BLaER1 treated with 17β-estradiol and CSF1 and Interleukin-3, amounts not matched to agents 10 nM and 100 nM (cell line): ENCODE measurements around the gene ANO6.
A peak's percentile ranks its signal among the peaks of the same experiment; 100 is the strongest.
"Not testable (repeated sequence)": the region's sequence is repeated elsewhere in the genome, so short reads cannot be mapped to it uniquely, and the experiment has no call there.

Experiments
- H3K27ac ChIP-seq, 11 experiments: shearing (Covaris generic); formaldehyde crosslinking; 2 replicates each; pipeline ENCODE4 v1.8.1; 2022
- H3K27me3 ChIP-seq, 11 experiments: shearing (Covaris generic); formaldehyde crosslinking; 2 replicates each; pipeline ENCODE4 v1.8.1; 2022
- H3K36me3 ChIP-seq, 11 experiments: shearing (Covaris generic); formaldehyde crosslinking; 2 replicates each; pipeline ENCODE4 v1.8.1; 2022
- H3K4me1 ChIP-seq, 10 experiments: shearing (Covaris generic); formaldehyde crosslinking; 2 replicates each; pipeline ENCODE4 v1.8.1; 2022
- H3K4me2 ChIP-seq, 11 experiments: shearing (Covaris generic); formaldehyde crosslinking; 2 replicates each; pipeline ENCODE4 v1.8.1; 2022
- H3K4me3 ChIP-seq, 10 experiments: shearing (Covaris generic); formaldehyde crosslinking; 2 replicates each; pipeline ENCODE4 v1.8.1; 2022
- H3K9ac ChIP-seq, 11 experiments: shearing (Covaris generic); formaldehyde crosslinking; 2 replicates each; pipeline ENCODE4 v1.8.1; 2022
- H3K9me3 ChIP-seq, 11 experiments: shearing (Covaris generic); formaldehyde crosslinking; replicated peaks in 1 of 11; 2 replicates each; pipeline ENCODE4 v1.8.1; 2022
- H4K20me1 ChIP-seq, 11 experiments: shearing (Covaris generic); formaldehyde crosslinking; 2 replicates each; pipeline ENCODE4 v1.8.1; 2022
- Cebpa-rat ChIP-seq, 11 experiments: shearing (Covaris generic); IDR thresholded peaks; 2 replicates each; pipeline ENCODE4 v1.8.1; 2022

ANO6 gene, protein sequence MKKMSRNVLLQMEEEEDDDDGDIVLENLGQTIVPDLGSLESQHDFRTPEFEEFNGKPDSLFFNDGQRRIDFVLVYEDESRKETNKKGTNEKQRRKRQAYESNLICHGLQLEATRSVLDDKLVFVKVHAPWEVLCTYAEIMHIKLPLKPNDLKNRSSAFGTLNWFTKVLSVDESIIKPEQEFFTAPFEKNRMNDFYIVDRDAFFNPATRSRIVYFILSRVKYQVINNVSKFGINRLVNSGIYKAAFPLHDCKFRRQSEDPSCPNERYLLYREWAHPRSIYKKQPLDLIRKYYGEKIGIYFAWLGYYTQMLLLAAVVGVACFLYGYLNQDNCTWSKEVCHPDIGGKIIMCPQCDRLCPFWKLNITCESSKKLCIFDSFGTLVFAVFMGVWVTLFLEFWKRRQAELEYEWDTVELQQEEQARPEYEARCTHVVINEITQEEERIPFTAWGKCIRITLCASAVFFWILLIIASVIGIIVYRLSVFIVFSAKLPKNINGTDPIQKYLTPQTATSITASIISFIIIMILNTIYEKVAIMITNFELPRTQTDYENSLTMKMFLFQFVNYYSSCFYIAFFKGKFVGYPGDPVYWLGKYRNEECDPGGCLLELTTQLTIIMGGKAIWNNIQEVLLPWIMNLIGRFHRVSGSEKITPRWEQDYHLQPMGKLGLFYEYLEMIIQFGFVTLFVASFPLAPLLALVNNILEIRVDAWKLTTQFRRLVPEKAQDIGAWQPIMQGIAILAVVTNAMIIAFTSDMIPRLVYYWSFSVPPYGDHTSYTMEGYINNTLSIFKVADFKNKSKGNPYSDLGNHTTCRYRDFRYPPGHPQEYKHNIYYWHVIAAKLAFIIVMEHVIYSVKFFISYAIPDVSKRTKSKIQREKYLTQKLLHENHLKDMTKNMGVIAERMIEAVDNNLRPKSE

GRCh38 chr12:45215419-45216229 is at the start of gene ANO6:
ANO6 (plus strand) TSS chr12:45216095; CDS start chr12:45216322, 227 bp downstream.
- Histone ChIP-seq H3K4me3 (peak within 1 kb of the TSS; percentile 76 to 98 (median 94)), H3K27ac (peak within 1 kb of the TSS; percentile 71 to 92 (median 88))

DNA sequence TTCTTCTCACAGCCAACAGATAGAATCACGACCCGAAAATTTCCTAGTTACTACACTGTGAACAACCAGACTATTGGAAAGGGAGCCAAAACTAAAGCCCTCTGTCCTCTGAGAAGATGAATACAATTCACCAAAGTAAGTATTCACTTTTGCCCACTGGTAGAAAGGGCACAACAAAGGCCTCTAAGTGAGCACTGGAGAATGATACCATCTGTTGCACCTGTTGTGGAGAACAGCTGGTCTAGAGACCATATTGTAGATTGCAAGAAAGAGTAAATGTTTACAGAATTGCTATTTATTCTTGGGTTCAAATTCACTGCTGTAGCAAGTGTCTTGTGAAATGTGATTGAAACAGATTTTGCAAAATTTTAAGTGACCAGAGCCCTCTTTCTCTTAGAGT is 46.9 kb upstream of the ANO6 start:
- Histone ChIP-seq H3K36me3 (peaks cover 0 to under 1% (median 0%) of the 10 kb centered on the region in 11 experiments; a peak in 1 of 22 replicates), H3K4me1 (no peaks in the 10 kb centered on the region), H3K27ac (no peak overlapping the region), H3K9ac (no peak overlapping the region), H3K9me3 (no peaks in the 10 kb centered on the region), H3K4me2 (no peak overlapping the region), H3K27me3 (no peaks in the 10 kb centered on the region), H3K4me3 (no peak overlapping the region), H4K20me1 (no peaks in the 10 kb centered on the region)
- no peak for TF ChIP-seq Cebpa-rat (IDR thresholded peaks at IDR 0.05)

More at GRCh38 chr12:45215419-45216229, at the start of gene ANO6:
- H3K27me3 ChIP-seq, result no peaks in the 10 kb centered on the region
- peaks cover 26 to 39% (median 35%) of the 10 kb centered on the region in 11 experiments; a peak in 20 of 22 replicates for H4K20me1 ChIP-seq
- H3K36me3 ChIP-seq, result peaks cover 0 to 3% (median 0%) of the 10 kb centered on the region in 11 experiments; a peak in 1 of 22 replicates
- H3K4me2 ChIP-seq, result peak within 1 kb of the TSS; percentile 82 to 95 (median 92)
- peaks cover 32 to 50% (median 44%) of the 10 kb centered on the region in 10 experiments for H3K4me1 ChIP-seq
- no peak for TF ChIP-seq Cebpa-rat (IDR thresholded peaks at IDR 0.05)
- H3K9ac ChIP-seq, result peak within 1 kb of the TSS; percentile 87 to 96 (median 91)
- H3K9me3 ChIP-seq, result no peaks in the 10 kb centered on the region

DNA sequence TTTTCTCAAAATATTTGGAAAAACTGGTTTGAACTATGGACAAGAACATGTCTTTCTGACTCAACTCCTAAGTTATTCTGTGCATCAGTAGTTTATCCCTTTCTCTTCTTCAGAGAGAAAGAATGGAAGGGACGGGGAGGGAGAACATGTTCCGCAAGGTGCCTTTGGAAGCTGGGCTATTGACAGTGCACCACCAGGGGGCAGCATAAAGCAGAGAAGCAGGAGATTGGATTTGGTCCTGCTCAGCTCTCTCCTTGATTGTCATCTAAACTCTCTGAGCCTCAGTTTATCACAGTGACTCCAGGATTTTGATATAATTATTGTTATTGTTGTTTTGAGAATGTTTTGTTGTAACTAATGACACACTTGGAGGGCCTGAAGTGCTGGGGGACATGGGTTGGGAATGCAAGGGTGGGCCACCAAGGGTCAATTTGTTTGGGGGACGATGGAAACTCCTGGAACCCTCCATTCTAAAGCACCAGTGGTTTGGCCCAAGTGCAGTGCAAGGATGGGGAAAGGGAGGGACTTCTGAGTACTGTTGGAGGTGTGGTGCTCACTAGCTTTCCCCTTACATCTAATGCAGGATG is 45.3 kb upstream of the ANO6 start:
- Histone ChIP-seq H3K36me3 (peaks cover 6 to 16% (median 13%) of the 10 kb centered on the region in 11 experiments; a peak in 20 of 22 replicates), H4K20me1 (no peaks in the 10 kb centered on the region), H3K4me3 (no peak overlapping the region), H3K4me2 (no peak overlapping the region), H3K27me3 (no peaks in the 10 kb centered on the region), H3K9ac (no peak overlapping the region), H3K27ac (no peak overlapping the region), H3K4me1 (no peaks in the 10 kb centered on the region), H3K9me3 (peaks cover 4 to 12% (median 7%) of the 10 kb centered on the region in 11 experiments; a peak in 20 of 22 replicates)
- no peak for TF ChIP-seq Cebpa-rat (IDR thresholded peaks at IDR 0.05)

DNA sequence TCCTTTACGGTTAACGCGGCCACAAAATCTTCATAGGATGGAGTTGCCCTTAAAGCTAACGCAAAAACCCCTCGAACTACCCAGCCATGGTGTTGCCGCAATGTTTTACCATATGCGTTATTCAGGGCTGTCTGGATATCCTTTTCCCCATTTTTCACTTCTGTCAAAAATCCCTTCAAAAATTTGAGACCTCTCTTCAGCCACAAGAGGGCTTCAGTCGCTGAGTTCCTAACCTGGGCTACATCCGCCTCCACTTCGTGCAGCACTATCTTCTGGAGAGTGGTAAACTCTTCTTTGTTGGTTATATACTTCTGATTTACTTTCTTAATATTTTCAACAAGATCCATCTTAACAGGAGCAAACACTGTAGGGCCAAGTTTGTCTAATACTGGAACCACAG is 42.6 kb upstream of the ANO6 start:
- H3K4me3 ChIP-seq, H3K27ac ChIP-seq, H3K4me2 ChIP-seq, H3K4me1 ChIP-seq, H3K27me3 ChIP-seq, H4K20me1 ChIP-seq, H3K9ac ChIP-seq: not testable (repeated sequence)
- peaks cover 30 to 39% (median 35%) of the 10 kb centered on the region in 11 experiments for H3K9me3 ChIP-seq
- peaks cover 22 to 42% (median 31%) of the 10 kb centered on the region in 11 experiments for H3K36me3 ChIP-seq

GRCh38 chr12:45174595-45174994 is 41.3 kb upstream of the ANO6 start:
- TF ChIP-seq Cebpa-rat (IDR thresholded peaks at IDR 0.05), result no peak
- Histone ChIP-seq H3K36me3 (peaks cover 27 to 53% (median 42%) of the 10 kb centered on the region in 11 experiments), H3K27ac (no peak overlapping the region), H3K9me3 (peaks cover 43 to 52% (median 48%) of the 10 kb centered on the region in 11 experiments), H4K20me1 (no peaks in the 10 kb centered on the region), H3K27me3 (no peaks in the 10 kb centered on the region), H3K9ac (no peak overlapping the region), H3K4me2 (no peak overlapping the region), H3K4me3 (no peak overlapping the region), H3K4me1 (no peaks in the 10 kb centered on the region)

DNA sequence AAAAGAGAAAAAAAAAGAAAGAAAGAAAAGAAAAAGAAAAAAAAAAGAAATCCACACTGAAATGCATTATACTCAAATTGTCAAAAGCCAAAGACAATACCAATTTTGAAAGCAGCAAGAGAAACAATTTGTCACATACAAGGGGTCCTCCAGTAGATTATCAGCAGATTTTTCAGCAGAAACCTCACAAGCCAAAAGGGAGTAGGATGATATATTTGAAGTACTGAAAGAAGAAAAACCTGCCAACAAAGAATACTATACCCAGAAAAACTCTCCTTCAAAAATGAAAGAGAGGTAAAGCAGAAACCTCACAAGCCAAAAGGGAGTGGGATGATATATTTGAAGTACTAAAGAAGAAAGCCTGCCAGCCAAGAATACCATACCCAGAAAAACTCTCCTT is 37.1 kb upstream of the ANO6 start:
- peaks cover 0 to 8% (median 0%) of the 10 kb centered on the region in 10 experiments; a peak in 5 of 20 replicates for H3K4me1 ChIP-seq
- H4K20me1 ChIP-seq, result no peaks in the 10 kb centered on the region
- TF ChIP-seq Cebpa-rat (IDR thresholded peaks at IDR 0.05), result no peak
- H3K27me3 ChIP-seq, result no peaks in the 10 kb centered on the region
- H3K9ac ChIP-seq, result no peak overlapping the region
- H3K36me3 ChIP-seq, result peaks cover 27 to 53% (median 44%) of the 10 kb centered on the region in 11 experiments
- H3K4me2 ChIP-seq, result no peak overlapping the region
- no peak overlapping the region for H3K27ac ChIP-seq
- no peak overlapping the region for H3K4me3 ChIP-seq
- peaks cover 52 to 62% (median 55%) of the 10 kb centered on the region in 11 experiments for H3K9me3 ChIP-seq

DNA sequence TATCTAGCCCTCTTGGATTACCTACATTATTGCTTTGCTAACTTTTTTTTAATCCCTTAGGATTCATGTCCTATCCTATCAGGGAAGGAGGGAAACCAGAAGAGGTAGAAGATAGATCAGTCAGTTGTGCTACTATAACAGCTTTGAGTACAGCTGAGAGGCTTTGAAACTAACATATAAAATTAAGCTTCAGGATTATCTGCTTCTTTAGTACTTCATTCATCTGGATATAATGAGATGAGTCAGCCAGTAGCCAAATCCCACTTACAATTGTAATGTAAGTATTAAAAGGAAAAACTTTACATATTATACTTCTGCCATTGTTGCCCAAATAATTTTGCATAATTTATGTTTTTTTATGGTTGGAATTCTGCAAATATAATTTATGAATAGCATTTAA is 33.4 kb upstream of the ANO6 start:
- Histone ChIP-seq H3K4me3 (no peak overlapping the region), H3K9ac (no peak overlapping the region), H3K27ac (no peak overlapping the region), H3K4me2 (no peak overlapping the region), H3K36me3 (peaks cover 6 to 21% (median 15%) of the 10 kb centered on the region in 11 experiments; a peak in 17 of 22 replicates), H3K9me3 (peaks cover 25 to 32% (median 29%) of the 10 kb centered on the region in 11 experiments), H3K4me1 (peaks cover 0 to 20% (median 9%) of the 10 kb centered on the region in 10 experiments; a peak in 11 of 20 replicates), H4K20me1 (no peaks in the 10 kb centered on the region), H3K27me3 (no peaks in the 10 kb centered on the region)
- no peak for TF ChIP-seq Cebpa-rat (IDR thresholded peaks at IDR 0.05)

DNA sequence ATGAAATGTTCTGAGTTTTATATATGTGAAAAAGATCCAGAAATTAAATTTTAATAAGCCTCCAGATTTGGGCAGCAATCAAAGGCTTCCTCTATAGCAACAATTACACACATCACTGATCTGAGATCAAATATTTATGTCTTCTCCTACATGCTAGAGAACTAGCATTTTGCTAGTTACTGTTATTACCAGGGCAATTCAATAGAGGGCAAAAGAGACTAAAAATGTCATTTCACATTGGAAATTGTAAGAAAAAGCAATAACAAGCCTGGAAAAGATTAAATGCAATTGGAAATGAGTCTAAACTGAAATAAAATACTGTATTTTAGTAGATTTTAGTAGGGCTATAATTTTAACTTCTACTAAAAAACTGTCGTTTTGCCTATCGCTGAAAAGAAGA is 32.6 kb upstream of the ANO6 start:
- no peak for TF ChIP-seq Cebpa-rat (IDR thresholded peaks at IDR 0.05)
- Histone ChIP-seq H3K27ac (no peak overlapping the region), H3K4me3 (no peak overlapping the region), H3K4me2 (no peak overlapping the region), H4K20me1 (no peaks in the 10 kb centered on the region), H3K9ac (no peak overlapping the region), H3K36me3 (peaks cover 2 to 19% (median 12%) of the 10 kb centered on the region in 11 experiments; a peak in 13 of 22 replicates), H3K27me3 (no peaks in the 10 kb centered on the region), H3K9me3 (peaks cover 17 to 25% (median 22%) of the 10 kb centered on the region in 11 experiments), H3K4me1 (peaks cover 0 to 20% (median 9%) of the 10 kb centered on the region in 10 experiments; a peak in 11 of 20 replicates)
